Measurements from ENCODE around the gene NUP205.

Gene NUP205

GRCh38 chr7:135552148-135552547 is 5.6 kb upstream of the NUP205 start:
- TF ChIP-seq CTCF (IDR thresholded peaks at IDR 0.05; ENCODE audit: poor library complexity, severe bottlenecking): no peak
- no peak for ATAC-seq (ENCODE audit: low read depth)
- no peaks in the 10 kb centered on the region for H3K27me3 ChIP-seq (ENCODE audit: insufficient read depth, poor library complexity, severe bottlenecking)

GRCh38 chr7:135553346-135553745 is 4.4 kb upstream of the NUP205 start:
- no peaks in the 10 kb centered on the region for H3K4me1 ChIP-seq (ENCODE audit: insufficient read depth, poor library complexity, severe bottlenecking)
- no peak overlapping the region for H3K27ac ChIP-seq (ENCODE audit: poor library complexity, severe bottlenecking)
- DNase-seq (ENCODE audit: low spot score): no peak
- H3K9me3 ChIP-seq (ENCODE audit: severe bottlenecking): no peaks in the 10 kb centered on the region
- no peak for ATAC-seq (ENCODE audit: low read depth)
- H3K27me3 ChIP-seq (ENCODE audit: insufficient read depth, poor library complexity, severe bottlenecking): no peaks in the 10 kb centered on the region
- no peaks in the 10 kb centered on the region for H3K36me3 ChIP-seq (ENCODE audit: low read depth)
- H3K4me3 ChIP-seq (ENCODE audit: severe bottlenecking): no peak overlapping the region
- TF ChIP-seq CTCF (IDR thresholded peaks at IDR 0.05; ENCODE audit: poor library complexity, severe bottlenecking): no peak

More at GRCh38 chr7:135552148-135552547, 5.6 kb upstream of the NUP205 start:
- H3K27ac ChIP-seq (ENCODE audit: poor library complexity, severe bottlenecking): no peak overlapping the region
- H3K4me3 ChIP-seq (ENCODE audit: severe bottlenecking): no peak overlapping the region
- H3K4me1 ChIP-seq (ENCODE audit: insufficient read depth, poor library complexity, severe bottlenecking): no peaks in the 10 kb centered on the region
- H3K9me3 ChIP-seq (ENCODE audit: severe bottlenecking): no peaks in the 10 kb centered on the region
- H3K36me3 ChIP-seq (ENCODE audit: low read depth): no peaks in the 10 kb centered on the region
- no peak for DNase-seq (ENCODE audit: low spot score)

GRCh38 chr7:135558337-135558767 is 635 bp downstream of the NUP205 start:
- no peak for DNase-seq (ENCODE audit: low spot score)
- Histone ChIP-seq H3K27ac (ENCODE audit: poor library complexity, severe bottlenecking) (peak overlapping the region; percentile 89), H3K36me3 (ENCODE audit: low read depth) (peaks cover 34% of the 10 kb centered on the region), H3K9me3 (ENCODE audit: severe bottlenecking) (no peaks in the 10 kb centered on the region), H3K4me1 (ENCODE audit: insufficient read depth, poor library complexity, severe bottlenecking) (peaks cover 6% of the 10 kb centered on the region), H3K27me3 (ENCODE audit: insufficient read depth, poor library complexity, severe bottlenecking) (no peaks in the 10 kb centered on the region), H3K4me3 (ENCODE audit: severe bottlenecking) (peak overlapping the region; percentile 61)
- ATAC-seq (ENCODE audit: low read depth): peak; percentile 69
- peak; percentile 80 for TF ChIP-seq CTCF (IDR thresholded peaks at IDR 0.05; ENCODE audit: poor library complexity, severe bottlenecking)

- Histone ChIP-seq H3K27me3 (ENCODE audit: insufficient read depth, poor library complexity, severe bottlenecking) (no peaks in the 10 kb centered on the region), H3K36me3 (ENCODE audit: low read depth) (peaks cover 39% of the 10 kb centered on the region), H3K4me3 (ENCODE audit: severe bottlenecking) (peak overlapping the region; percentile 61), H3K27ac (ENCODE audit: poor library complexity, severe bottlenecking) (peak overlapping the region; percentile 89), H3K9me3 (ENCODE audit: severe bottlenecking) (no peaks in the 10 kb centered on the region), H3K4me1 (ENCODE audit: insufficient read depth, poor library complexity, severe bottlenecking) (peaks cover 6% of the 10 kb centered on the region)
- no peak for TF ChIP-seq CTCF (IDR thresholded peaks at IDR 0.05; ENCODE audit: poor library complexity, severe bottlenecking)
- ATAC-seq (ENCODE audit: low read depth) (no peak), DNase-seq (ENCODE audit: low spot score) (no peak)
Measured at GRCh38 chr7:135558881-135559280, 1.2 kb downstream of the NUP205 start.

GRCh38 chr7:135560631-135561030 is 2.9 kb downstream of the NUP205 start:
- Histone ChIP-seq H3K27me3 (ENCODE audit: insufficient read depth, poor library complexity, severe bottlenecking) (no peaks in the 10 kb centered on the region), H3K4me3 (ENCODE audit: severe bottlenecking) (no peak overlapping the region), H3K27ac (ENCODE audit: poor library complexity, severe bottlenecking) (no peak overlapping the region), H3K36me3 (ENCODE audit: low read depth) (peaks cover 48% of the 10 kb centered on the region), H3K9me3 (ENCODE audit: severe bottlenecking) (no peaks in the 10 kb centered on the region), H3K4me1 (ENCODE audit: insufficient read depth, poor library complexity, severe bottlenecking) (peaks cover 6% of the 10 kb centered on the region)
- TF ChIP-seq CTCF (IDR thresholded peaks at IDR 0.05; ENCODE audit: poor library complexity, severe bottlenecking): no peak
- no peak for ATAC-seq (ENCODE audit: low read depth)
- no peak for DNase-seq (ENCODE audit: low spot score)
